Loucy (cell line): ENCODE data around the gene NCOA7.

ENCODE experiments used
- H2AFZ ChIP-seq: fragments of 200-600 bp; sonication (generic); 2 replicates; pipeline ENCODE4 v1.6.0; 2016; ENCODE audit warnings: antibody characterized with exemption, mild to moderate bottlenecking, low read length, moderate library complexity
- H3F3A ChIP-seq: fragments of 200-600 bp; 2 replicates; pipeline ENCODE4 v1.6.0; 2016; ENCODE audit warnings: antibody characterized with exemption, low read depth, mild to moderate bottlenecking
- H3K27me3 ChIP-seq: fragments of 200-600 bp; sonication (generic); 2 replicates; pipeline ENCODE4 v1.6.1; 2014; ENCODE audit warnings: low read length, mild to moderate bottlenecking; ENCODE audit not compliant: insufficient read depth, poor library complexity, severe bottlenecking
- H3K36me3 ChIP-seq: fragments of 200-600 bp; sonication (generic); 2 replicates; pipeline ENCODE4 v1.6.1; 2016; ENCODE audit warnings: low read length; ENCODE audit not compliant: insufficient read depth
- H3K4me1 ChIP-seq: fragments of 200-600 bp; sonication (generic); 2 replicates; pipeline ENCODE4 v1.5.1; 2014; ENCODE audit warnings: low read length, mild to moderate bottlenecking; ENCODE audit not compliant: insufficient read depth, poor library complexity, severe bottlenecking
- H3K4me2 ChIP-seq: fragments of 200-600 bp; sonication (generic); 2 replicates; pipeline ENCODE4 v1.6.0; 2014; ENCODE audit warnings: antibody characterized with exemption, low read length, low read depth, mild to moderate bottlenecking; ENCODE audit not compliant: poor library complexity, severe bottlenecking
- H3K4me3 ChIP-seq: fragments of 200-600 bp; sonication (generic); 2 replicates; pipeline ENCODE4 v1.5.1; 2014; ENCODE audit warnings: low read length, mild to moderate bottlenecking, mixed read lengths; ENCODE audit not compliant: poor library complexity, severe bottlenecking
- H3K79me2 ChIP-seq: fragments of 200-600 bp; sonication (generic); 2 replicates; pipeline ENCODE4 v1.6.1; 2014; ENCODE audit warnings: low read length; ENCODE audit not compliant: insufficient read depth
- H3K9ac ChIP-seq: fragments of 200-600 bp; sonication (generic); 2 replicates; pipeline ENCODE4 v1.6.0; 2014; ENCODE audit warnings: mild to moderate bottlenecking, low read depth, low read length, moderate library complexity; ENCODE audit not compliant: poor library complexity, severe bottlenecking
- H3K9me2 ChIP-seq: fragments of 200-600 bp; sonication (generic); replicated peaks from 2 replicates; pipeline ENCODE4 v1.6.1; 2016; ENCODE audit warnings: low read depth, low read length, mixed read lengths
- H3K9me3 ChIP-seq: fragments of 200-600 bp; sonication (generic); 2 replicates; pipeline ENCODE4 v1.6.1; 2014; ENCODE audit warnings: mild to moderate bottlenecking, antibody characterized with exemption, low read length, low read depth; ENCODE audit not compliant: insufficient read depth
- H4K20me1 ChIP-seq: fragments of 200-600 bp; sonication (generic); 2 replicates; pipeline ENCODE4 v1.6.0; 2014; ENCODE audit warnings: antibody characterized with exemption, low read length, mild to moderate bottlenecking; ENCODE audit not compliant: insufficient read depth, poor library complexity, severe bottlenecking
- EZH2phosphoT487 ChIP-seq: fragments of 200-600 bp; IDR thresholded peaks from 2 replicates; pipeline ENCODE4 v1.6.1; 2018; ENCODE audit warnings: antibody characterized with exemption, mild to moderate bottlenecking, moderate library complexity, borderline replicate concordance
- TF ChIP-seq, protein P1 (sequence below): fragments of 200-600 bp; sonication (generic); conservative IDR thresholded peaks from 2 replicates; pipeline ENCODE4 v1.5.1; 2014; ENCODE audit warnings: mild to moderate bottlenecking, antibody characterized with exemption, low read length

NCOA7 gene, protein sequence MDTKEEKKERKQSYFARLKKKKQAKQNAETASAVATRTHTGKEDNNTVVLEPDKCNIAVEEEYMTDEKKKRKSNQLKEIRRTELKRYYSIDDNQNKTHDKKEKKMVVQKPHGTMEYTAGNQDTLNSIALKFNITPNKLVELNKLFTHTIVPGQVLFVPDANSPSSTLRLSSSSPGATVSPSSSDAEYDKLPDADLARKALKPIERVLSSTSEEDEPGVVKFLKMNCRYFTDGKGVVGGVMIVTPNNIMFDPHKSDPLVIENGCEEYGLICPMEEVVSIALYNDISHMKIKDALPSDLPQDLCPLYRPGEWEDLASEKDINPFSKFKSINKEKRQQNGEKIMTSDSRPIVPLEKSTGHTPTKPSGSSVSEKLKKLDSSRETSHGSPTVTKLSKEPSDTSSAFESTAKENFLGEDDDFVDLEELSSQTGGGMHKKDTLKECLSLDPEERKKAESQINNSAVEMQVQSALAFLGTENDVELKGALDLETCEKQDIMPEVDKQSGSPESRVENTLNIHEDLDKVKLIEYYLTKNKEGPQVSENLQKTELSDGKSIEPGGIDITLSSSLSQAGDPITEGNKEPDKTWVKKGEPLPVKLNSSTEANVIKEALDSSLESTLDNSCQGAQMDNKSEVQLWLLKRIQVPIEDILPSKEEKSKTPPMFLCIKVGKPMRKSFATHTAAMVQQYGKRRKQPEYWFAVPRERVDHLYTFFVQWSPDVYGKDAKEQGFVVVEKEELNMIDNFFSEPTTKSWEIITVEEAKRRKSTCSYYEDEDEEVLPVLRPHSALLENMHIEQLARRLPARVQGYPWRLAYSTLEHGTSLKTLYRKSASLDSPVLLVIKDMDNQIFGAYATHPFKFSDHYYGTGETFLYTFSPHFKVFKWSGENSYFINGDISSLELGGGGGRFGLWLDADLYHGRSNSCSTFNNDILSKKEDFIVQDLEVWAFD

GRCh38 chr6:125790358-125791150, at the start of gene NCOA7:
Gene NCOA7, plus strand, starts transcription at chr6:125790960. Its CDS starts 24,395 bp downstream, at chr6:125815355.
- H3K4me1 ChIP-seq = peaks cover 47% of the 10 kb centered on the region
- H2AFZ ChIP-seq = peak within 1 kb of the TSS; percentile 71
- H3K79me2 ChIP-seq = peaks cover 47% of the 10 kb centered on the region

GRCh38 chr6:125741336-125741735, 49.4 kb upstream of the NCOA7 start:
- no peaks in the 10 kb centered on the region for H3K36me3 ChIP-seq
- no peak overlapping the region for H3K4me3 ChIP-seq
- H3K9me2 ChIP-seq = no peaks in the 10 kb centered on the region
- no peaks in the 10 kb centered on the region for H3K4me1 ChIP-seq
- H3K4me2 ChIP-seq = no peak overlapping the region
- H3K27me3 ChIP-seq = peaks cover 4% of the 10 kb centered on the region
- H3K9me3 ChIP-seq = no peaks in the 10 kb centered on the region
- no peaks in the 10 kb centered on the region for H4K20me1 ChIP-seq
- H3K9ac ChIP-seq = no peak overlapping the region
- no peaks in the 10 kb centered on the region for H3F3A ChIP-seq
- TF ChIP-seq EZH2phosphoT487 = no peak
- TF ChIP-seq, protein P1, sequence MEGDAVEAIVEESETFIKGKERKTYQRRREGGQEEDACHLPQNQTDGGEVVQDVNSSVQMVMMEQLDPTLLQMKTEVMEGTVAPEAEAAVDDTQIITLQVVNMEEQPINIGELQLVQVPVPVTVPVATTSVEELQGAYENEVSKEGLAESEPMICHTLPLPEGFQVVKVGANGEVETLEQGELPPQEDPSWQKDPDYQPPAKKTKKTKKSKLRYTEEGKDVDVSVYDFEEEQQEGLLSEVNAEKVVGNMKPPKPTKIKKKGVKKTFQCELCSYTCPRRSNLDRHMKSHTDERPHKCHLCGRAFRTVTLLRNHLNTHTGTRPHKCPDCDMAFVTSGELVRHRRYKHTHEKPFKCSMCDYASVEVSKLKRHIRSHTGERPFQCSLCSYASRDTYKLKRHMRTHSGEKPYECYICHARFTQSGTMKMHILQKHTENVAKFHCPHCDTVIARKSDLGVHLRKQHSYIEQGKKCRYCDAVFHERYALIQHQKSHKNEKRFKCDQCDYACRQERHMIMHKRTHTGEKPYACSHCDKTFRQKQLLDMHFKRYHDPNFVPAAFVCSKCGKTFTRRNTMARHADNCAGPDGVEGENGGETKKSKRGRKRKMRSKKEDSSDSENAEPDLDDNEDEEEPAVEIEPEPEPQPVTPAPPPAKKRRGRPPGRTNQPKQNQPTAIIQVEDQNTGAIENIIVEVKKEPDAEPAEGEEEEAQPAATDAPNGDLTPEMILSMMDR = no peak
- H2AFZ ChIP-seq = no peak overlapping the region
- H3K79me2 ChIP-seq = no peaks in the 10 kb centered on the region

More at GRCh38 chr6:125790358-125791150, at the start of gene NCOA7:
- no peaks in the 10 kb centered on the region for H3K36me3 ChIP-seq
- peak within 1 kb of the TSS; percentile 90 for H3K9ac ChIP-seq
- peak within 1 kb of the TSS; percentile 77 for H3K4me2 ChIP-seq
- peak within 1 kb of the TSS; percentile 82 for H3K4me3 ChIP-seq
- no peaks in the 10 kb centered on the region for H3K9me2 ChIP-seq
- no peaks in the 10 kb centered on the region for H3F3A ChIP-seq
- no peaks in the 10 kb centered on the region for H3K27me3 ChIP-seq
- H3K9me3 ChIP-seq = no peaks in the 10 kb centered on the region
- TF ChIP-seq, protein P1 = no peak
- TF ChIP-seq EZH2phosphoT487 = no peak
- H4K20me1 ChIP-seq = peaks cover 14% of the 10 kb centered on the region

GRCh38 chr6:125742024-125742423, 48.7 kb upstream of the NCOA7 start:
- Histone ChIP-seq H3K9ac (no peak overlapping the region), H2AFZ (no peak overlapping the region), H3K4me1 (no peaks in the 10 kb centered on the region), H3K9me3 (no peaks in the 10 kb centered on the region), H4K20me1 (no peaks in the 10 kb centered on the region), H3K79me2 (no peaks in the 10 kb centered on the region), H3K4me2 (no peak overlapping the region), H3K36me3 (no peaks in the 10 kb centered on the region), H3K27me3 (peaks cover 4% of the 10 kb centered on the region), H3K9me2 (no peaks in the 10 kb centered on the region), H3F3A (no peaks in the 10 kb centered on the region), H3K4me3 (no peak overlapping the region)
- TF ChIP-seq, protein P1 = no peak
- TF ChIP-seq EZH2phosphoT487 = no peak
